SHP77 (cell line): ENCODE measurements around the gene TRABD.
"Not testable (repeated sequence)": the region's sequence is repeated elsewhere in the genome, so short reads cannot be mapped to it uniquely, and the experiment has no call there.

Source experiments
- DNase-seq, 2 experiments: peaks; one replicate each; lab custom pipeline; 2025; lab: John Stamatoyannopoulos, UW

Gene TRABD, protein sequence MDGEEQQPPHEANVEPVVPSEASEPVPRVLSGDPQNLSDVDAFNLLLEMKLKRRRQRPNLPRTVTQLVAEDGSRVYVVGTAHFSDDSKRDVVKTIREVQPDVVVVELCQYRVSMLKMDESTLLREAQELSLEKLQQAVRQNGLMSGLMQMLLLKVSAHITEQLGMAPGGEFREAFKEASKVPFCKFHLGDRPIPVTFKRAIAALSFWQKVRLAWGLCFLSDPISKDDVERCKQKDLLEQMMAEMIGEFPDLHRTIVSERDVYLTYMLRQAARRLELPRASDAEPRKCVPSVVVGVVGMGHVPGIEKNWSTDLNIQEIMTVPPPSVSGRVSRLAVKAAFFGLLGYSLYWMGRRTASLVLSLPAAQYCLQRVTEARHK

DNA sequence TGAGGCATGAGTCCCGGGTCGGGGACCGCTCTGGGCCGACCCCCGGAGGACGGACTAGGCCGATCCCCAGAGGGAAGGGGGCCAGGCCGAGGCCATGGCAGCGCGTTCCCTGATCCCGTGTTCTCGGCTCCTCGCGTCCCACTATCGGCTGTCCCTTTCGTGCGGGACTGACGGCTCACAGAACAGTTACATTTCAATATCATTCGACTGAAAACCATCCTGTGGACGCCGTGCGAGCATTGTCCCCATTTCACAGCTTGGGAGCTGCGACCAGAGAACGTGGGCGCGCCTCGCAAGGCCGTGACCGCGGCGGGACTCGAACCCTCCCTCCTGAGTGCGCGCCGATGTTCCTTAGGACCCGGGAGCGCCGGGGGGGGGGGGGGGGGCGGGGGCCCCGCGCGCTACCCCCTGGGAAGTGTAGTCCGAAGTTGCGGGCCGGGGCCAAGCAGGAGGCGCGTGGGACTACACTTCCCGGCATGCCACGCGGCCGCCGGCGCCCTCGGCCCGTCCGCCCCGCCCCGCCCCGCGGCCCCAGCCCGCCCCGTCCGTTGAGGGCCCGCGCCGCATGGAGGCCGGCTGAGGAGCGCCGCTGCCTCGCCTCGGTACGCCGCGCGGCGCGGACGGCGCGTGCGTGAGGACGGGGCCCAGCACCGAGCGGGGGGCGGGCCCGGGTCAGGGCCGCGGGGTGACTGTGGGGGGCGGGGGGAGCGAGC is at the start of gene TRABD:
TSS of gene TRABD (plus strand) at position 539 of the 713 bp plus-strand sequence. CDS start 7,148 bp downstream, outside the sequence.
- peak; percentile 89 to 95 for DNase-seq

DNA sequence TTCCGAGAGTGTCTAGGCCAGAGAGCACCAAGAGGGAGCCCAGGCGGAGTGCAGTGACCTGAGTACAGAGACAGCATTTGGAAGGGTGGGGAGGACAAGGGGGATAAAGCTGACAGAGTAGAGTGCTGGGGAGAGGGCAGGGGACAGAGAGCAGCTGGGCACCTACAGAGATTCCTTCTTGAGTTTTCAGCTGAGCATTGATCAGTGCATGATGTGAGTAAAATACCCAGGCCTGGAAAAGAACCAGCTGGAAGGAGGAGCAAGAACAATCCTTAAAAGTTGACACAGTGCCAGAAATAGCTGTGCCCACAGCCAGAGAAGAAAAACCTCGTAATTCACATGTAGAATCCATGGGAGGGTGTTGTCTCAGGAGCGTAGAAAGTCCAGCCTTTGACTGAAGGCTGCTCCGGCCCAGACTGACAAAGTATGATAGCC is 49.1 kb upstream of the TRABD start:
- DNase-seq, result peak; percentile 55 to 69

DNA sequence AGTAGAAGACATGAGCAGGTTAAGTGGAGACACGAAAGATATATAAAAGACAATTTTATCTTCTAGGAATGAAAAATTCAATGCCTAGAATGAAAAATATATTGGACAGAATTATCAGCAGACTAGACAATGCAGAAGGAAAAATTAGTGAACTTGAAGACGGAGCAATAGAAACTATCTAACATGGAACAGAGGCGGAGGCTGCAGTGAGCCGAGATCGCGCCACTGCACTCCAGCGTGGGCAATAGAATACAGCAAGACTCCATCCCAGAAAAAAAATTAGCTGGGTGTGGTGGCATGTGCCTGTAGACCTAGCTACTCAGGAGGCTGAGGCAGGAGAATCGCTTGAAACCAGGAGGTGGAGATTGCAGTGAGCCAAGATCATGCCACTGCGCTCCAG is 48.4 kb upstream of the TRABD start:
- DNase-seq, result not testable (repeated sequence)

DNA sequence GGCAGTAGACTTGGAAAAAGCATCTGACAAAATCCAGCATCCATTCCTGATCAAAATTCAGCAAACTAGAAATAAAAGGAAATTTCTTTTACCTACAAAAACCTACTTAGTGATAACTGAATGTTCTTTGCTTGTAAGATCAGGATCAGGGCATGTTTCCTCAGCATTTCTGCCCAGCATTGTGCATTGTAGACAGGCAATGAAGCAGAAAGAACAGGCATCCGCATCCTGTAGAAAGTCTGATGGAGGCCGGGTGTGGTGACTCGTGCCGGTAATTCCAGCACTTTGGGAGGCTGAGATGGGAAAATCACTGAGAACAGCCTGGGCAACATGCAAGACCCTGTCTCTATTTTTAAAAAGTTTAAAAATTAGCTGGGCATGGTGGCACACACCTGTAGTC is 47.7 kb upstream of the TRABD start:
- no peak for DNase-seq

DNA sequence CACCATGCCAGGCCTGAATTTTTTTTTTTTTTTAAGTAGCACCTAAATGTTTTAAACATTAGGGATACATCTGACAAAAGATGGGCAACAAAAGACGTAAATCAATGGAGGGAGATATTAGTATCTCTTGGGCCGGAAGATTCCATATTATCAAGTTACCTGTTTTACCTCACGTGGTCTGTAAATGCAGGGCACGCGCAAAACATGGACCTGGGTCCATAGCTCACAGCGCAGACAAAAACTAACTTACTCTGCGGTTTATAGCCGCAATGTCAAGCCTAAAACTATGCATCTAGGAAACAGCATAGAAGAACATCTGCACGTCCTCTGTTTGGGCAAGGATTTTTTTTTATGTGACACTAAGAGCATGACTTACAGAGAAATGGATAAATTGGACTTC is 46.7 kb upstream of the TRABD start:
- no peak for DNase-seq

DNA sequence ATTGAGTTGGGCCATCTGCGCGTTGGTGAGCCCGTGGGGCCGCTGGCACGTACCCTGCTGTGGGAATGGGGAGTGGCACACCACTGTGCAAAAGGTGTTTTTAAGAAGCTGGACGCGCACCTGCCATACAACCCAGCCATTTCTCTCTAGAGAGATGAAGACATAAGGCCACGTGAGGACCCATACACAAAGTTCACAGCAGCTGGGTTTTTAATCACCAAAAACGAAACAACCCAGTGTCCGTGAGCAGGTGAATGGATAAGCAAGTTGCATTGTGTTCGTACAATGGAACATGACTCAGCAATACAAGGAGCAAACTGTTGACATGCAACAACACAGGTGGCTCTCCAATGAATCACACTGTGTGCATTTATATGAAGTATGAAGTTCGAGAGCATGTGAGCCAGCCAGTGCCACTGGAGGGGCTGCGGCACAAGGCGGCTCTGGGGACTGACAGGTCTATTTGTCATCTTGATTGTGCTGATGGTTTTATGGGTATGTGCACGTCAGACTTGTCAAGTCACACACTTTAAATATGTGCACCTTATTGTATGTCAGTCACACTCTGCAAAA is 45.8 kb upstream of the TRABD start:
- DNase-seq, result peak; percentile 96 to 98

DNA sequence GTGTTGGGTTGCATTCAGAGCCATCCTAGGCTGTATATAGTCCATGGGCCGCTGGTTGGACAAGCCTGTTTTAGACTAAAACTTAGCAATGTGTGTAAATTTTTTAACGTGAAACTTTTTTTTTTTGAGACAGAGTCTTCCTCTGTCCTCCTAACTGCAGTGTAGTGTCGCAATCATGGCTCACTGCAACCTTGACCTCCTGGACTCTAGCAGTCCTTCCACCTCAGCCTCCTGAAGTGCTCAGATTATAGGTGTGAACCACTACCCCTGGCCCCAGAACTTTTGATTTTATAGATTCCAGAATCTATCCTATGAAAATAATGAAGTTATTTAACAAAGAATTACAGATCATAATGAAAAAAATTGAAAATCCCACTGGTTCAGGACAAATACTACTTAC is 45.1 kb upstream of the TRABD start:
- DNase-seq, result no peak

DNA sequence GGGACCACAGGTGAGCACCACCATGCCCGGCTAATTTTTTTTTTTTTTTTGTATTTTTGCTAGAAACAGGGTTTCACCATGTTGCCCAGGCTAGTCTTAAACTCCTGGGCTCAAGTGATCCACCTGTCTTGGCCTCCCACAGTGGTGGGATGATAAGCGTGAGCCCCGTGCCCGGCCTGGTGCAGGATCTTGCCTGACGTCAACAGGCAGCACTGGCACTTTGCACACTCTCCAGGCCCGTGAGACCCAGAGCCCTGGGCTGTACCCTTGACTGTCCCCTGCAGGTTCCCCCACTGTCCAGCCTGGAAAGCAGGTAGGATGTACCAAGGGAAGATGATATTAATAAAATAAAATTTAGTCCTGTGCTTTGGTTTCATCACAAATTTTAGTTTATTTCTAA is 44.3 kb upstream of the TRABD start:
- peak in 1 of 2 experiments; percentile 36 for DNase-seq

DNA sequence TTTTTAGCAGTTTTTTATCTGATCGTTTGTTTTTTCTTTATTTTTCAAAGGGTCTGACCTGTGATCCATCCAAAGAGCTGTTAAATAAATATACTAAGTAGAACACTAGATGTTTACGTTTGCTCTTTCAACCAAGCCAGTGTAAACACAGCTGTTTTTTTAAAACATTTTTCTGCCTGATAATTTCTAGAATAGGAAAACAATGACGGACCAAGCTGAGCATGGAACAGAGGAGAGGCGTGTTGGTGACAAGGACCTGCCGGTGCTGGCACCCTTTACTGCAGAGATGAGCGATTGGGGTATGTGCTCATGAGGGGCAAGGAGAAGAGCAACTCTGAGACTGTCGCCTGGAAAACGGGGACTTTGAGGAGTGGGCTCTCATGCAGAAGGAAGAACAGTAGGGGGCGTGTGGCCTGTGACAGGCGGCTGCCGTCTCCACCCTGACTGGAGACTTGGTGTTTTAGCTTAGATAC is 43.8 kb upstream of the TRABD start:
- DNase-seq, result peak in 1 of 2 experiments; percentile 29

DNA sequence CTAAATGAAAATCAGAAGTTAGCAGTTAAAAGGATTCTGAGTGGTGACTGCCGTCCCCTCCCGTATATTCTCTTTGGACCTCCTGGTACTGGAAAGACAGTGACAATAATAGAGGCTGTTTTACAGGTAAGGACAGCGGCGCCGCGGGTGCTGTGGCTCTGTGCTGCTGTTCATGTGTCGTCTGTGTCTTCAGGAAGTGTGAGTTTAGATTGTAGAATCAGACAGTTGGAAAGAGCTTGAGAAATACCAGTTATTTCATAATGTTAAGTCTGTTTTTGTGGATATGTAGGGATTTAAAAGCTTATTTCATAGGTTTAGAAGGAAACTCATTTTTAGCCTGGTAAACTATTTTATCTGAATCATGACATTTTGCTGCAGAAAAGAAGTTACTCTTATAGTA is 42.6 kb upstream of the TRABD start:
- no peak for DNase-seq

DNA sequence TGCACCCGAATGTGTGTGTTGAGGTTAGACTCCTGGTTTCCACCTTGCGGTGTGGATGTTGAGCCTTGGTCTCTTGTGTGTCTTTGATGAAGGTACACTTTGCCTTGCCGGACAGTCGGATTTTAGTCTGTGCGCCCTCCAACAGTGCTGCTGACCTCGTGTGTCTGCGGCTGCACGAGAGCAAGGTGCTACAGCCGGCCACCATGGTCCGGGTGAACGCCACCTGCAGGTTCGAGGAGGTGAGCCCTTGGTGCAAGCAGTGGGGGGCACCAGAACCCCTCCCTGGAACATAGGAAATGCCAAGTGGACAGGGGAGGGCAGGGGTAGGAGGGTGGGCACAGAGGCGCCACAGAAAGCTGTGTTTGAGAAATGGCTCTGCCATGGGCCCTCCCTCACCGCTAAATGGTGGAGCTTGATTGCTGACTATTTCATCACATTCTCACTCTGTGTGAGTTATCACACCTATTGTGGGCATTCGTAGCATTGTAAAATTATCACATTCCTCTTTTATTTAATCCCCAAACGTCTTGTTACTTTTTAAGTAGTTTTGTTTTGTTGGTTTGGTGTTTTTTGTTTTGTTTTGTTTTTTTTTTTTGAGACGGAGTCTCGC is 41.6 kb upstream of the TRABD start:
- DNase-seq, result no peak

DNA sequence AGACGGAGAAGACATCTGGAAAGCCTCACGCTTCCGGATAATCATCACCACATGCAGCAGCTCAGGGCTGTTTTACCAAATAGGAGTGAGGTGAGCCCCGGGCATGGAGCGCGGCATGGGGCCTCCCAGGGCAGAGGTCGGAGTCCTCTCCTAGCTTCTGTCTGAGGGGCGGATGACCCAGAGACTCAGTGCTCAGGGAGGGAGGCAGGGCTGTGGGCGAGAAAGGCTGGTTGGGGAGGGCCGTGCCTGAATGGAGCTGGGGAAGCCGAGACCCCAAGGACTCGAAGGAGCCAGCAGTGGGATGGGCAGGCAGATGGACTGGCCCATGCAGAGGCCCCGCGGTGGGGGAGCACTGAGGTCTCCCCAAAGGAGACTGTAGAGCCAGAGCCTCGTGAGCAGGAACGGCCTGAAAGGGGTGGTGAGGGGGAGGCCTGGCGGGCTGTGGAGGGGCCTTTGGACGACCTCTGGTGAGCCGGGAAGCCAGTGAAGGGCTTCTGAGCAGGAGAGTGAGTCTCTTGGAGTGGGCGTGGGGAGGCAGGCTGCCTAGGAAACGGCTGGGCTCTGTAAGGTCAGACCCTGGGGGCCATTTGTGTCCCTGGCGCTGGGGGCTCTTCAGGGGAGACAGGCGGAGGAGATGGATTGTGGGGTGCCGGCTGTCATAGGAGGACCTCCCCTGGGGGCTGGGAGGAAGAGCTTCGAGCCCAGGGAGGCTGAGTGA is 39.8 kb upstream of the TRABD start:
- DNase-seq, result no peak

DNA sequence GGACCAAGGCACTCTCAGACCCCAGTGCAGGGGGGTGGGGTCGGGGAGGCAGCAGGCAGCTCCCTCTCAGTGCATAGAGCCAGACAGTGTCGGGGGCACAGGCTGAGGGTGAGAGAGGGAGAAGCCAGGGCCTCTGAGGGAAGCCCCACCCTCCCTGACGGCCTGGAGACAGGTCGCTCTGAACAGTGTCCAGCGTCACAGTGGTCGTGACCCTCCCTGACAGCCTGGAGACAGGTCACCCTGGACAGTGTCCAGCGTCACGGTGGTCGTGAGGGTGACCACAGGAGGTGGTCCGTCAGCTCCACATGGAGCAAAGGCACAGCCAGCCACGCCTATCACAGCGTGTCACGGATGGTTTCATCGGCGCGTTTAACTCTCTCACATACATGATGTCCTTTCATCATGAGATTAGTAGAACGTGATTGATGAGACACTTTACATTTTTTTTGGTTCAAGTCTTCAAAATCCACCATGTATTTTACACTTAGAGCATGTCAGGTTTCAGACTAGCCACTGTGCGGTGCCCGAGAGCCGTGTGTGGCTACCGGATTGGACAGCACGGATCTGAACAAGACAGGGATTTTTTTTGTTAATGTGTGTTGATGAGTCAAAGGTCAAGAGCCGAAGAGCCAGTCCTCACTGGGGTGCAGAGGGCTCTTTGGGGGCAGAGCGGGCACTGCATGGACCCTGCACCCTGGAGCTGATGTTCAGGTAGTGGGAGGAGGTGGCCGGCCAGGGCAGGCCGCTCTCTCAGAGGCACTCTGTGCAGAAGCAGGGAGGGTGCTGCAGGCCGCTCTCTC is 39.1 kb upstream of the TRABD start:
- DNase-seq, result peak; percentile 61 to 64

DNA sequence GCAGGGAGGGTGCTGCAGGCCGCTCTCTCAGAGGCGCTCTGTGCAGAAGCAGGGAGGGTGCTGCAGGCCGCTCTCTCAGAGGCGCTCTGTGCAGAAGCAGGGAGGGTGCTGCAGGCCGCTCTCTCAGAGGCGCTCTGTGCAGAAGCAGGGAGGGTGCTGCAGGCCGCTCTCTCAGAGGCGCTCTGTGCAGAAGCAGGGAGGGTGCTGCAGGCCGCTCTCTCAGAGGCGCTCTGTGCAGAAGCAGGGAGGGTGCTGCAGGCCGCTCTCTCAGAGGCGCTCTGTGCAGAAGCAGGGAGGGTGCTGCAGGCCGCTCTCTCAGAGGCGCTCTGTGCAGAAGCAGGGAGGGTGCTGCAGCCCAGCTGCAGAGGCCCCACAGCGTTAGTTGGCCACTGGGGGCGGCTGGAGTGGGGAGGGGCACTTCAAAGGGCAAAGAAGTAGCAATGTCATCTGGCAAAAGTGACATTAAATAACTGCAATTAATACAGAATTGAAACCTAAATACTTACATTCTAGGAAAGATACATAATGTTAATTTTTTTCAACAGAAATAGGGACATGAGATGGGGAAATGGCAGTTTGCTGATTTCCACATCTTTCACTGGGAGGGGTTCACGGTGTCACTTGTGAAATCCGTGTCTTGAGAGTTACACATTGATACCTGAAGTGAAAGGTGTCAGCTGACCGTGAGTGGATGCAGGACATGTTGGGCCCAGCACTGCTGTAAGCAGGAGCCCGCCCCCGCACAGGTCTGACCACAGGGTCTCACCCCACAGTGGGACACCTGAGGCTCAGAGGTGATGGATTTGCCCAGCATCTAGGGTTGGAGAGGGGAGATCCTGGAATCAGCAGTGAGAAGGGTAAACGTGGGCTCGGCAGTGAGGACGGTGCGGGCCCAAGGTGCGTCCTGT is 38.2 kb upstream of the TRABD start:
- DNase-seq, result not testable (repeated sequence)

DNA sequence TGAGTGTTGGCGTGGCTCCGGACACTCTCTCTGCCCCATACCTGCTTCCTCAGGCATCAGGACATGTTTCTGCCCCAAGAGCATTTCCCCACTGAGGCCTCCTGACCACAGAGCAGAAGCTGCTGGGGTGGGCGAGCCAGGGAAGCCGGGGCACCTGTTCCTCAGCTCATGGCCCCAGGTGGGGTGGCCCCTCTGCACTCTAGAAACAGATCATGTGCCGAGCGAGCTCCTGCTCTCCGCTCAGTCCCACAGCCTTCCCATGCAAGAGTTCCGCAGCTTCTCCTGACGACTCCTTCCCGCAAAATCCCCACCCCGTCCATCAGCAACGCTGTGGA is 37.6 kb upstream of the TRABD start:
- no peak for DNase-seq

DNA sequence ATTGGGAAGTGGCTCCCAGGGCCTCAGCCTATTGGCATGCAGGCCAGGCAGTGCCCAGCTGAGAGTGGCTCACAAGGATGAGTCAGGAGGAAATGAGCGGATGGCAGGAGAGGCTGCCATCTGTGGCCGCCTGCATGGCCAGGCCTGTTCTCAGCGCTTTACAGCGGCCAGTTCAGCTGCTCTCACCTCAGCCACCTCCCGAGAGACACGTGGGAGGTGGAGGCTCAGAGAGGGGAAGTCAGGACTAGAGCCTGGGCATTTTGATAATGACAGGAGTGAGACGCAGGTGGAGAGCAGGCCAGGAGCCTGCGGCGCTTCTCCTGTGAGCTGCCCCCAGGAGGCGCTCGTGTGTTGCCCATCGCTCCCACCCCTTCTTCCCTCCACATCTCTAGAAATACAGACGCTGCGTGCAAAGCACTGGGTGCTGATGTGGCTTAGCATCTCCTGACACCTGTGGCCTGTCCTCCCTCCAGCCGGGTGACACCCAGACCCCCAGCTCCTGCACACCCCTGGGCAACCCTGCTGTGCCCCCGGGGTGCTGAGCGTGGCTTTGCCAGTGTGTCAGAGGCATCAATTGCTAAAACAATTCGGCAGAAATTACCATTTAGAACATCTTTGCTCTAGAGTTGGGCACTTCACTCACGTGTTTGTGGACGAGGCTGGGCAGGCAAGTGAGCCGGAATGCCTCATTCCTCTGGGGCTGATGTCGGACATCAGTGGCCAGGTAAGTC is 36.6 kb upstream of the TRABD start:
- DNase-seq, result peak; percentile 75 to 82

DNA sequence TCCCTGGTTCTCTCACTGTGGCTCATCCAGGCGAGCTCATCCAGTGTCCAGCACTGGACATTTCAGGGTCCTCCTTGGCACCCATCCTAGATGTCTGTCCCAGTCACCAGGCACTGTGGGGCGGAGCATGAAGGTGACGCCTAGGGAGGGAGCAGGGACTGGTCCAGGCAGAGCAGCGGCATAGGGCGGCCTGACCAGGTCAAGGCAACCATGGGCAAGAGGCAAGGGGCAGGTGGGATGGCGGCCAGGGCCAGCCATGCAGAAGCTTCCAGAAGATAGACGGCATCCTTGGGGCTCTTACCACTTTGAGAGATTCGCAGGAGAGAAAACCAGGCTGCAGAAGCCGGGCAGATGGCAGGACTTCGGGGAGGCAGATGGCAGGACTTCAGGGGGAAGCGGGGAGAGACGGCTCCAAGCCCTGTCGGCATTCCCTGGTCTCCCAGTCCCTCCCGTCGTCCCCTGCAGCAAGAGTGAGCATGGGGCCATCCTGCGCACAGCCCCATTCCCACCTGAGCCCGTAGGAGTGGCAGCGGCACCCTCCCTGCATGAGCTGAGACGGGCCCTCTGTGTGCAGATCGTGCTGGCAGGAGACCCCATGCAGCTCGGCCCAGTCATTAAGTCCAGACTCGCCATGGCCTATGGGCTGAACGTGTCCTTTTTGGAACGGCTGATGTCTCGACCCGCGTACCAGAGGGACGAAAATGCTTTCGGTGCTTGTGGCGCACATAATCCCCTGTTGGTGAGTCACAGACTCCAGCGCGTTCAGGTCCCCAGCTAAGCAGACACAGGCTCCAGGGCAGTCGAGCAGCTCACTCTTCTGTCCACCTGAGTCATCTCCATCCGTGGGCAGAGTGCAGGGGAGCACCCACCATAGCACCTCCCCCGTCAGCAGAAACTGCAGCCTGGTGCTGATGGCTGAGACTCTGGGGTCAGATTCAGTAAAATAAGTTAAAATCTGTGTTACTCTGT is 35.3 kb upstream of the TRABD start:
- DNase-seq, result no peak
